ENCODE results near the gene MTPN.

The MTPN gene

GRCh38 chr7:135924302-135924701, 52.9 kb downstream of the MTPN start:
- DNase-seq, result peak in 1 of 4 experiments; percentile 8

GRCh38 chr7:135922263-135922662, 54.9 kb downstream of the MTPN start:
- no peak for DNase-seq

GRCh38 chr7:135920478-135920877, 56.7 kb downstream of the MTPN start:
- DNase-seq, result no peak

GRCh38 chr7:135919071-135919841, 57.9 kb downstream of the MTPN start:
- no peak for DNase-seq

GRCh38 chr7:135918134-135918533, 59.0 kb downstream of the MTPN start:
- no peak for DNase-seq

- DNase-seq, result peak; percentile 8 to 37 (median 28)
Measured at GRCh38 chr7:135917721-135918120, 59.4 kb downstream of the MTPN start.

GRCh38 chr7:135914346-135914745, 62.8 kb downstream of the MTPN start:
- DNase-seq, result no peak

GRCh38 chr7:135913404-135913803, 63.8 kb downstream of the MTPN start:
- peak in 2 of 4 experiments; percentile 12 to 19 for DNase-seq

GRCh38 chr7:135911099-135911498, 66.1 kb downstream of the MTPN start:
- DNase-seq, result no peak

GRCh38 chr7:135910393-135911036, 66.6 kb downstream of the MTPN start:
- DNase-seq, result no peak

GRCh38 chr7:135905858-135906257, 71.3 kb downstream of the MTPN start:
- no peak for DNase-seq

- no peak for DNase-seq
Measured at GRCh38 chr7:135905355-135905754, 71.8 kb downstream of the MTPN start.

- no peak for DNase-seq
Measured at GRCh38 chr7:135904282-135904681, 72.9 kb downstream of the MTPN start.

GRCh38 chr7:135901585-135902540, 75.3 kb downstream of the MTPN start:
- no peak for DNase-seq

- no peak for DNase-seq
Measured at GRCh38 chr7:135900065-135900546, 77.1 kb downstream of the MTPN start.

- DNase-seq, result no peak
Measured at GRCh38 chr7:135899458-135900064, 77.6 kb downstream of the MTPN start.

GRCh38 chr7:135898226-135898625, 78.9 kb downstream of the MTPN start:
- no peak for DNase-seq

GRCh38 chr7:135894816-135895215, 82.3 kb downstream of the MTPN start:
- no peak for DNase-seq

- DNase-seq, result no peak
Measured at GRCh38 chr7:135889823-135890222, 87.3 kb downstream of the MTPN start.

GRCh38 chr7:135888740-135889139, 88.4 kb downstream of the MTPN start:
- no peak for DNase-seq

GRCh38 chr7:135886345-135887132, 90.6 kb downstream of the MTPN start:
- DNase-seq, result no peak
